Hypothalamus (tissue), 51 donors: ENCODE measurements around the gene DLD.
"Not testable (repeated sequence)": the region's sequence is repeated elsewhere in the genome, so short reads cannot be mapped to it uniquely, and the experiment has no call there.

ENCODE experiments used
- DNase-seq, 51 donors: peaks; one replicate each; lab custom pipeline; 2025; lab: John Stamatoyannopoulos, UW

The DLD gene

DNA sequence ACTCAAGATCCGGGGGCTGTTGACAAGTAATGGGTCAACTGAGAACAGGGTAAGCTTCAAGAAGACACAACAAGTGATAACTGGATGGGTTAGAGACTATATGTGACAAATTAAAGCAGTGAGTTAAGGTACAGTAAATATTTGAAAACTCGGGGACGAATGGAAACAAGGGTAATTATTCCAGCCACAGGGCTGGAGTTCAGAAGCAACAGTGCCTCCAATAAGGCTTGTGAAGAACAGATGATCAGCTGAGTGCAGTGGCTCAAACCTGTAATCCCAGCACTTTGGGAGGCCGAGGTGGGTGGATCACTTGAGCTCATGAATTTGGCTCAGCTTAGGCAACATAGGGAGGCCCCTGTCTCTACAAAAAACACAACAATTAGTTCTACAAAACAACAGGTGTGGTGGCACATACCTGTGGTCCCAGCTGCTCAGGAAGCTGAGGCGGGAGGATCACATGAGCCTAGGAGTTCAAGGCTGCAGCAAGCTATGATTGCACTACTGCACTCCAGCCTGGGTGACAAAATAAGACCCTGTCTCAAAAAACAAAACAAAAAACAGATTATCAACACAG, 20.5 kb upstream of the DLD start:
- DNase-seq, result no peak

DNA sequence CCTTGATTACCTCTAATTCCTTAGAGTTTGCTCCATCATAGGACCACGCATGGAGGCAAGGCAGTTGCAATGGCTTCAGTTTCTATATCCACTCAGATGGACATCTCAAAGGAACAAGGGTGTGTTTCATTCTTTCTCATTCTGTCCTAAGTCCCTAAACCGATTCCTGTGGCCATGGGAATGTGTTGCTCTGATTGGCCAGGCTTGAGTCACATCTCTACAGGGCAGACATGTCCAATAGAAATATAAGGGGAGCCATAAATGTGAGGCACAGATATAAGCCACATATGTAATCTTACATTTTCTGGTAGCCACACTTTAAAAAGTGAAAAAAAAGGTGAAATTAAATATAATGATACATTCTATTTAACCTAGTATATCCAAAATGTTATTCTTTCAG, 16.9 kb upstream of the DLD start:
- no peak for DNase-seq

DNA sequence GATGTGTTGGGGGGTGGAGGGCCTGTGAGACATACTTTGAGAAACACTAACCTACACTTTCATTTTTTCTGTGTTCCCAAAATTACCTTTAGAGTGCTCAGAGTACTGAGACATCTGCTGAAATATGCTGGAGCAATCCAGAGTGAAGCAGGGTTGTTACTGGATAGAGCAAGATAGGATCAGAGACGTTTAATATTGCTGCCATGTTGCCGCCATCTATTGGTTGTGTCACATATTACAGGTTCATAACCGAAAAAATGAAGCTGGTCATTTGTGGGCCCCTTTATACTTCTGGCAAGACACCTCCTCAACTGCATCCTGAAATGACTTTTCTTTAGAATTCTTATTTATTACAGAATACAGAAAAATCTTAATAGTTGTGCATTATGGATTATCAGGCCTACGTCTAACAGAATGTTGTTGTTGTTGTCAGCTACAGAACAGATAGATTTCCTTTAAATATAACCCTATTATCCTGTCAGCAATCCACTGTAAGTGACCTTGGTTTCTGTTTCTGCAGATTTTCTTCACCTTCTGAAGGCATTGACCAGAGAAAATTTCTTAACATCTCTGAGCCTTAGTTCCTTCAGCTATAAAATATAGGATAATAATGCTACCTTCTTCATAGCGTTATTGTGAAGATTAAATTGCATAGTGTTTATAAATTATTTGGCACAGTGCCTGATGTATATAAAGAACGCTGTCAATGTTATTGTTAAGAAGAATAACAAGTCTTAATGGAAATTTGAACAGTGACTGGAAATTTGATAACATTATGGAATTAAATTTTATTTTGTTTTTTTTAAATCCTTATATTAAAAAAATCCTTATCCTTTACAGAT, 16.2 kb upstream of the DLD start:
- DNase-seq, result peak in 17 of 51 donors; percentile 0 to 55 (median 9)

DNA sequence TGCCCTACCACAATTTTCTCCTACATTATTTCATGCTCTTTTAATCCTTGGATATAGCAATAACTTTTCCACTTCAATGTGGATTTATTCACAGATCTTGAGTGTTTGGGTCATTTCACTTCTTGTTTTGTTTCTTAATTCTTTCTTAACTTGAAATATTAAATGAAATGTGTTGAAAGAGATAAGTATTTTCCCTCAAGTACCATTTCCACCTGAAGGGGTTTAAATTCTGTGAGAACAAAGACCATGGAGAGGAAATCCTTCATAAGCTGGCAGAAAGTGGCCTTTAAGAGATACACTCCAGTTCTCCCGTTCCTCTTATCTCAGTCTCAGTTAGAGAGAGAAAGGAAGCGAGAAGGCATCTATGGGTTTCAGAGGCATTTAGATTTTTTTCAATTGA, 14.1 kb upstream of the DLD start:
- DNase-seq, result no peak

DNA sequence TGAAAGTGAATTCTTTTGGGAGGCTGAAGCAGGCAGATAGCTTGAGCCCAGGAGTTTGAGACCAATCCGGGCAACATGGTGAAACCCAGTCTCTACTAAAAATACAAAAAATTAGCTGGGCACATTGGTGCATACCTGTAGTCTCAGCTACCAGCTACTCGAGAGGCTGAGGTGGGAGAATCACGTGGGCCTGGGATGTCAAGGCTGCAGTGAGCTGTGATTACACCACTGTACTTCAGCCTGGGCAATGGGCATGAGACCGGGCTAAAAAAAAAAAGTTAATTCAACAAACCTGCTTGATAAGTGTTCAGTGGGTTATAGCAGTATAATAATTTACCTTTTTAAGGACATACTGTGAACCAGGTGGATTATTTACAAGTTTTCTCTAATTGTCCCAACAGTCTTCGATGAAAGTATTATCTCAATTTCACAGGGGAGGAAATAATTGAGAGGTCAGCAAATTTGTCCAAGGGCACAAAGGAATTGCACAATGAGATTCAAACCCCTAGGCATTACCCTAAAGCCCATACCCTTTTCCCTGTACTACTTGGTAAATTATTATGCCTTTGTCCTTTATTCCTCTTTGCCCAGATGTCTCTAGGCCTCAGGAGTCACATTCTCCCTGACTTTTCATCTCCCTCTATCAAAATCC, 13.1 kb upstream of the DLD start:
- no peak for DNase-seq

DNA sequence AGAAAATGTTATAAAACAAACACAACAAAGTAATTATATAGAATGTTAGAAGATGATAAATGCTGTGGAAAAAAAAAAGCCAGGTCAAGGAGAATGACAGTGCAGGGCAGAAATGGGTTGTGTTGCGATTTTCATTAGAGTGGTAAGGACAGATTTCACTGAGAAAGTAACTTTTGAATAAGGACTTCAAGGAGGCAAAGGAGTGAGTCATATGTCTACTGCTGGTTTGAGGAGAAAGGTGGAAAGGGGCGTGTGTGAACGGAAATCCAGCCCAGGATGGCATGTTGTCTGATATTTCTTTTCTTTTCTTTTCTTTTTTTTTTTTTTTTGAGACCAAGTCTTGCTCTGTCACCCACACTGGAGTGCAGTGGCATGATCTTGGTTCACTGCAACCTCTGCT, 12.3 kb upstream of the DLD start:
- DNase-seq, result no peak

DNA sequence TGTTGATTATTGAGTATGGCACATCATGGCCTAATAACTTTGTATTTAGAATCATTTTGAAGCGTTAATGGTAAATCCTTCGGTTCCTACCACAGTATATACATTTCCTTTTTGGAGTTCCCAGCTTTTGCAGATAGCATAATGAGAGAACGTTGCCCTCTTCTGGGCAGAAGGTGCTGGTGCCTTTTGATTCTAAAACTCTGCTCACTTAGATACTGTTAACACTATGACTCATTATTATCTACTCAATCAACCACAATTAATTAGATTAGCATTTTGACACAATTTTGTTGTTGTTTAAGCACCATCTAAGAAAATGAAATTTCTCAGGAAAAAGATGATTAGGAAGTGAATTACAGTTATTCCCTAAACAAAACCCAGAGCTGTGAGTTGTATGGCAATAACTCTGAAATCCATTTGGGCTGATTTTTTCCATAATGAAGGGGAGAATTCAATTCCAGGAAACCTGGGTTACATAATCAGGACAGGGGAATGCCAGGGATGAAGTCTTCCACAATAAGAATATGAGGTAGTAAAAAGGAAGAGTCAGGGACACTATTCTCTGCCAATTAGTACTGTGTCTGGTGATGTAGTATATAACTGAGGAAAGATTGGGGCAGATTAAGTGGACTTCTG, 11.5 kb upstream of the DLD start:
- DNase-seq, result peak in 11 of 51 donors; percentile 4 to 43 (median 12)

DNA sequence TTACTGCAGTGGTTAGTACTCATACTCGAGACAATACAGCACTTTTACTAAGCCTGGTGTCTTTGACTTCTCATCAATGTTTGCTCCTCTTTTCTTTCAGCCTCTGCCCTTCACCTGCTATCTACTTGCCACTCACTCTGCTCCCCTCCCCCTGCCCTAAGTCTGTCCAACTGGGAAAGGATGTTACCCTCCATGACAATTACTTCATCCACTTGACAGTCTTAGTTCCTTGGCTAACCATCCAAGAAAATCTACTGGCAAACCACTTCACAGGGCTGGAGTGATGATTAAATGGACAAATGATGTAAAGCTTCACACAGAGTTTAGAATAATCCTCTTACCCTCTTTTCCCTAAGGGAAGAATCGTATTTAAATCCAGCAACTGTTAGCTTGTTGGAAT, 8.2 kb upstream of the DLD start:
- DNase-seq, result no peak

DNA sequence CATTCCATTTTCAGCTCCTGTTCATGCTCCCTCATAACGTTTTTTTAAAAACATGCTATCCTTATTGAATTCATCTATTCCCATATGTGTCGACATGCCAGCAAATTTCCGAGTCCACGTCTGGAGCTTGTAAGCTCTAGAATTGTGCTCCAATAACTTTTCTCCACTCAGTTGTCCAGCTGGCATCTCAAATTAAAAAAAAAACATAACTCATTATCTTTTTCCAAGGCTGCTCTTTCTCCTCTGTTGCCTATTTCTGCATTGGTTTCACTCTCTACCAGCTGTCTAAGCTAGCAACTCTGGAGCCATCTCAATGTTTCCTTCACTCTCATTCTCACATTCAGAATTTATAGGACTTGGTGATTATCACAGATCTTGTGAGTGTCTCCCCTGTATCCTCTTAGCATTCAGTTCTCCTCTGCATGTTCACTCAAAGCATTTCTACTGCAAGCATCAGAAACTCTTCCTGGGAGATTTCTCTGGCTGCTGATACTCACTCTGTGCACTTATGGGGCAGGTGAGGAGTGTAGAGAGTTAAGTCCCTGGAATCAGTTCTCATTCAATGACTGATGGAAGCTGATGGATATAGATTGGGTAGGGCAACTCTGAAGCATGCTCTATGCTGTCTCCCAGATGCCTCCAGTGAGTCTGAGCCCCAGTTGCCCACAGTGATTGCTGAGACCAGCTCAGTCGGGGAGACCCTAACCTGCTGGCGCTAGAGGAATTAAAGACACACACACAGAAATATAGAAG, 6.7 kb upstream of the DLD start:
- no peak for DNase-seq

DNA sequence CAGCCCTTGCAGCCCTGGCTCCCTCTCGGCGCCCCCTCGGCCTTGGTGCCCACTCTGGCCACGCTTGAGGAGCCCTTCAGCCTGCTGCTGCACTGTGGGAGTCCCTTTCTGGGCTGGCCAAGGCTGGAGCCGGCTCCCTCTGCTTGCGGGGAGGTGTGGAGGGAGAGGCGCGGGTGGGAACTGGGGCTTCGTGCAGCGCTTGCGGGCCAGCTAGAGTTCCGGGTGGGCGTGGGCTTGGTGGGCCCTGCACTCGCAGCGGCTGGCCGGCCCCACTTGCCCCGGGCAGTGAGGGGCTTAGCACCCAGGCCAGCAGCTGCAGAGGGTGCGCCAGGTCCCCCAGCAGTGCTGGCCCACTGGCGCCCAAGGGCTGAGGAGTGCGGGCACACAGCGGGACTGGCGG, 3.2 kb upstream of the DLD start:
- not testable (repeated sequence) for DNase-seq

DNA sequence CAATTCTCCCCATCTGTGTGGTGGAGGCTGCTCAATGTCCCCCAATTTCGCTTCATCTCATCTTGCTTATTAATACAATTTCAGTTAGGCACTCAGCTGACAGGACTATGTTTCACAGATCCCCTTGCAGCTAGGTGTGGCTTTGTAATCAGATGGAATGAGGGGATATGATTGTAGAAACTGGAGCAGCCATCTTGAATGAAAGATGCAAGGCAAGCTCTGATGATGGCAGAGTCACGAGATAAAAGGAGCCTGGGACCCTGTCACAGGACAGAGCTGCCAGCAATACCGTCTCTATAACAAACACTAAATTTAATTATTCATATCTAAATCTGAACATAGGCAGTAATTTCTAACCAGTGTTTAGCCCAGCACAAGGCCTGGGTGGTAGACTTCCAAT, 991 bp upstream of the DLD start:
- no peak for DNase-seq

DNA sequence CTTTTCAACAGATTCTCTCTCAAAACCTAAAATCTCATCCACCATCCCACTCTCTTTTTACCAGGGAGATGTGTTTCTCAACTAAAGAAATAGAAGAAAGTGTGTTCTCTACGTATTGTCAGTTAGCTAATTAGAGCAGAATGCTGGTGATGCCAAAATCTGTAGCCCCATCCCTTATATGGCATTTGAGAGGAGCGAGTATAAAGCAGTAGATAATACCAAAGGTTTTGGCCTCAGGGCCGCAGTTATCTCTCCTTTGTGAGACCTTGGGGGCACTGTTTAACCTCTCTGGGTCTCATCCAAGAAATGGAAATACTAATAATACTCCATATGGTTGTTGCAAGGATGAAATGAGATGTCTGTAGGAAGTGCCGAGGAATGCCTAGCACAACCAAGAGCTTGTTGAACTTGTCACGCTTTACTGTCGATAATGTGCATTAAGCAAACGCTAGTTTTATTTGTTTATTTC, 456 bp upstream of the DLD start:
- no peak for DNase-seq

DNA sequence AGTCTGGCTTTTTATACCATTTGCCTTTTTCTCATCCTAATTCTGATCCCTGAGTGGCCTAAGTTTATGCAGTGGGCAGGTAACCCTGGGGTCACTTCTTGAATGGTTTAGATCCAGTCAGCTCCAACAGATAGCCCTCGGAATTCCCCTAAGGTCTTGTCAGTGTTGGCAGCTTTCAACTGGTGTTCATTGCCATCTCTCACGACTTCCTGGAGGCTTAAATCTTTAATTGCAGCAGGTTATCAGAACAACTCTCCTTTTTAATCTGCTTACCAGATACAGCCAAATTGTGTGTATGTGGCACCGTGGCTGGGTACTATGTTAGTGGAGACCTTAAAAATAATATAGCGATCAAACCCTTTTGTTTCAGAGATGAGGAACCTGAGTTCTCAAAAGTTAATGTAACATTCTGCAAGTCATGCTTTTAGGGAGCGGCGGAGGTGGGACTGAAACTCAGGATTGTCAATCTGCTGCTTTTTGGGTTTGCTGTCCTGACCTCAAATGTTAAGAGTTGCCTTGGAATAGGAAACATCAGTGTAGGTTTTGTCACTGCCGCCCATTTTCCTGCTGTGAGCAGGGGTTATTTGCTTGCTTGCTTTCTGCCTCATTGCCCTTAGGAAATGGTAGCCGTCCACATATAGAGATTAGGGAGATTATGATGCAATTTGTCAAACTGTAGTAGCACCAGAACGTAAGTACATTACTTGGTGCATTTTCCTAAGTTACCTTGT, 818 bp downstream of the DLD start:
- DNase-seq, result no peak

DNA sequence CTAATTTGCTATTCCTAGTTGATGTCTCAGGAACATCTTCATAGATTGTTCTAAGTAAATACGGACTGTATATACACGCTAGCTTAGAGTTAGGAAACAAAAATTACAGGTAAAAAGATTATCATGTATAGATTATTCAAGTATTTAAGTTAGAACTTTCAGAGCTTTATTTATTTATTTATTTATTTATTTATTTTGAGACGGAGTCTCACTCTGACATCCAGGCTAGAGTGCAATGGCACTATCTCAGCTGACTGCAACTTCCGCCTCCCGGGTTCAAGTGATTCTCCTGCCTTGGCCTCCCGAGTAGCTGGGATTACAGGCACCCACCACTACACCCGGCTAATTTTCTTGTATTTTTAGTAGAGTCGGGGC, 1.4 kb downstream of the DLD start:
- not testable (repeated sequence) for DNase-seq

DNA sequence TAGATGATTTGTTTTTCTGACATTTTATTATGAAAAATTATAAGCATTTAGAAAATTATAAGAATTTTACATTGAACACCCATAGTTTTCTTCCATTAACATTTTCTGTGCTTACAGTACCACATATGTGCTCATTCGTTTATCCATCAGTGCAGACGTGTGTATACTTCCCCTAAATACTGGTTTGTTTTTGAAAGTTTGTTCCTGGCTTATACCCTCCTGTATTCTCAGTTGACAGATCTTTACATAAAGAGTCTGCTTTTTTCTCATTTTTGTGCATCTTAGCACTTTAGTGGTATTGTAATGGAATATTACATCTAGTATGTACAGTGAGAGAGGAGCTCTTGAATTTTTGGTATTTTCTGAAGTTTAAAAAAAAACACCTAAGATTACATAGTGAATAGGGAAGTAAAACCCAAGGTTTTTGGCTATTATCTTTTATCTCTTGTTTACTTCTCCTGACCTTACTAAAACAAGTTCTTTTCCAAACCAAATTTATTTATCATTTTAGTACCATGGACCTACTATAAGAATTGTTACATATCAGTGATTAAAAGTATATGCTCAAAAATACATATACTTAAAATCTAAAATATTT, 8.1 kb downstream of the DLD start:
- DNase-seq, result no peak

DNA sequence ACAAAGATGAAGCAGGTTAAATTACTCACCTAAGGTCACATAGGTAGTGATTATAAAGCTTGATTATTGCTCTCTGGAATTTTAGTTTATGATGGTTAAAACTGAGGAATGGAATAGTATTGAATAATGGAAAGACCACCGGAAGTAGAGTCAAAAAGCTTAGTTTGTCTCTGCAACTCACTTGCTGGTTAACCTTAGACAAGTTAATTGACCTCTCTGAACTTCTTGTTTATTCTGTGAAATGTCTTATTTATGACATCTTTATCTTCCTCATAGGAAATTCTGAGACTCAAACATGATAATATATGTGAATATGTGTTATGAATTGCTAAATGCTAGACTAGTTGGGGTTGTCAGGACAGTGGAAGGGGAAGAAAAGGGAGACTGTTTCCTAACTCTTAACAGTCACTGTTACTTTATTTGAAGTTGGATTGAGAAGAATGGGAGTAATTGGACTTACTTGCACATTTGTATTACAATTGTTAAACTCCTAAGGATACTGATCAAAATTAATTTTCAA, 9.6 kb downstream of the DLD start:
- DNase-seq, result no peak

DNA sequence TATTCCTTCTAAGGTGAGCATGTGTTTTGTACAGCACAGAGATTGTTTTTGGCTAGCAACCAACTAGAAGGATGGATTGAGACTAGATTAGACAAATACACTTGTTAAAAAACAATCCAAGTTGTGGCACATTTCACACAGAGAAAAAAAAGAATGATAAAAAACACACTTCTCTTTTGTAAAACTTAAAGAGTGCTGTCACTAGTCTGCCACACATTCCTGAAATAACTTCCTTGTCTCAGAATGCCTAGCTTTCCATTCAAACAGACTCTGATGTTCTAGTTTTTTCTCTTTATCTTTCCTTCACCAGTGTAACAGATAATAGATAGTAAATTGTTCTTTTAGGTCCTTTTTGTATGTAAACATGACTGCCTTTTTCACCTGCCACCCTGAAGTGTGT, 11.4 kb downstream of the DLD start:
- no peak for DNase-seq

DNA sequence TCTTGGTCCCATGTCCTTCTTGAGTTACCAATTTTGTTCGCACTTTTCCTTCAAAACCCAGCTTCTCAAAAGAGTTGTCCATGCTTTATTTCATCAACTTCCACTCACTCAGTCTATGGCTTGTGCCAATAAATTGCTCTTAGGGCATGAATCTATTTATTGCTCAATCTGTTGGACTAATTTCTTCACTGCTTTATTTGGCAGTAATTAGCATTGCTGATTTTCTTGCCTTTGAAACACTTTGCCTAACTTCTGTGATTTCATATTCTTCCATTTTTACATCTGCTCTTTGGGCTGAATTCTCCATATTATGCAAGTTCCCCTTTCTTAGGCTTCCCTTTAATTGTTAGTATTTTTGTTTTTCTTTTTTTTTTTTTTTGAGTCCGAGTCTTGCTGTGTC, 16.8 kb downstream of the DLD start:
- DNase-seq, result no peak

DNA sequence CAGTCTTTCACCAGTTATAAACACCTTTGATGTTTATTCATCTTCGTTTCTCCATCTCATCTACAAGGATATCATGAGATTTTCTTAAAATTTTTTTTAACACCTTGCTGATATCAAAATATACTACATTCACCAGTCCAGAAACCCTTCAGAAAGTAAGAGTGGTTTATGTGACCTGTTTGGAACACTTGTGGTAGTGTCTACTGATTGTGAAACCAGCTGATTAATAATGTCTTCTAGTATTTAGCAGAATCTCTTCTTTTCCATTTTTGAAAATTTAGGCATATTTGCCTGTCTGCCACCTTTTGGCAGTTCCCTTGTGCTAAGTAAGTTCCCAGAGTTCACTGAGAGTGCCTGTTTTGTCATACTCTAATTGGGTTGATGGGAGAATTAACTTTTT, 18.5 kb downstream of the DLD start:
- DNase-seq, result no peak
